GM10266 (cell line): ENCODE results near the gene SSR1.
"Not testable (repeated sequence)": the region's sequence is repeated elsewhere in the genome, so short reads cannot be mapped to it uniquely, and the experiment has no call there.

ENCODE experiments used
- DNase-seq: peaks from one replicate; pipeline ENCODE4 v3.0.0; 2012; ENCODE audit errors: extremely low spot score
- CTCF ChIP-seq: IDR thresholded peaks from 2 replicates; pipeline ENCODE4 v1.5.1; 2012; ENCODE audit warnings: mild to moderate bottlenecking, low read depth; ENCODE audit not compliant: control insufficient read depth, insufficient read depth; ENCODE audit errors: missing control alignments

Gene SSR1

GRCh38 chr6:7325750-7326149 lies 12.8 kb upstream of the SSR1 start:
- DNase-seq: no peak
- no peak for TF ChIP-seq CTCF

- DNase-seq: no peak
- TF ChIP-seq CTCF: no peak
These were observed 11.5 kb upstream of the SSR1 start for GRCh38 chr6:7324520-7324919.

DNA sequence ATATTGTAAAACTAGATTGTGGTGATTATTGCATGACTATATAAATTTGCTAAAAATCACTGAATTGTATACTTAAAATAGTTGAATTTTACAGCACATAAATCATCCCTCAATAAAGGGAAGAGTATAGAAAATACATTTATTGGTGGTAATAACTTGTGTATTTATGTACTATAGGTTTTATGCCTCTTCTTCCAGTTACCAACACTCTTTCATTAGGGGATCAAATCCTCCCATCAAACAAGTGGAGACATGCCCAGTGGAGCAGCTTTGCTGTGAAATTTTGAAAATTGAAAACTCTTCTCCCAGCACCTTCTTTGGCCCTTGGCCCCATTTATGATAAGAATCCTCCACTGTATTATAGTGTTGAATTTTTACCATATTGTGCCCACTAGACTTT lies 10.1 kb upstream of the SSR1 start:
- no peak for TF ChIP-seq CTCF
- DNase-seq: no peak

- DNase-seq: not testable (repeated sequence)
These were observed 8.9 kb upstream of the SSR1 start for GRCh38 chr6:7321866-7322265.

DNA sequence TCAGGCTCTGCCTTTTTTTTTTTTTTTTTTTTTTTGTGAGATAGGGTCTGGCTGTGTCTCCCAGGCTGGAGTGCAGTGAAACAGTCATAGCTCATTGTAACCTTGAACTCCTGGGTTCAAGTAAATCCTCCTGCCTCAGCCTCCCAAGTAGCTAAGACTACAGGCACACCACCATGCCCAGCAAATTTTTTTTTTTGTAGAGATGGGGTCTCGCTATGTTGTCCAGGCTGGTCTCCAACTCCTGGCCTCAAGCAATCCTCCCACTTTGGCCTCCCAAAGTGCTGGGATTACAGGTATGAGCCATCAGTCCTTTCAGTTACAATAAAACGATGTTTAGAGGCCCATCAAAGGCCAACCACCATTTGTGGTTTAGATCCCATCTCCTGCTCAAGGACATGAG lies 6.4 kb upstream of the SSR1 start:
- DNase-seq: not testable (repeated sequence)

DNA sequence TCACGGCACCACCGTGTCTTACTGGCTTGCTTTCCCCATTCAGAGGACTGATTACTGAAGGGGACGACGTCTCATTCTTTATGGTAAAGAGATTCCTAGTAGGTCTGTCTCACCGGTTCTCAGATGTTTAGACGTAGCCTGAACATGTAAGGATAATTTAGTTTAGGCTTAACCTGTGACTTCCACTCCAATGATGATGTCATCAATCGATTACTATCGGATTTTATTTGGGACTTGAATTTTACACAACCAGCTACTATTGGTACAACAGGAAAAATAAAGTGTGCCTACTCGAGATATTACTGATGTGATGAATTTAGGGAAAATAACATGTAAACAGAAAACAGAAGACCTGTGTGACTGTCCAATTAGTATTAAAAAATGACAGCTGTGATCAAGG lies 4.5 kb upstream of the SSR1 start:
- no peak for TF ChIP-seq CTCF
- no peak for DNase-seq

GRCh38 chr6:7316658-7317533 lies 3.9 kb upstream of the SSR1 start:
- no peak for TF ChIP-seq CTCF
- DNase-seq: no peak

DNA sequence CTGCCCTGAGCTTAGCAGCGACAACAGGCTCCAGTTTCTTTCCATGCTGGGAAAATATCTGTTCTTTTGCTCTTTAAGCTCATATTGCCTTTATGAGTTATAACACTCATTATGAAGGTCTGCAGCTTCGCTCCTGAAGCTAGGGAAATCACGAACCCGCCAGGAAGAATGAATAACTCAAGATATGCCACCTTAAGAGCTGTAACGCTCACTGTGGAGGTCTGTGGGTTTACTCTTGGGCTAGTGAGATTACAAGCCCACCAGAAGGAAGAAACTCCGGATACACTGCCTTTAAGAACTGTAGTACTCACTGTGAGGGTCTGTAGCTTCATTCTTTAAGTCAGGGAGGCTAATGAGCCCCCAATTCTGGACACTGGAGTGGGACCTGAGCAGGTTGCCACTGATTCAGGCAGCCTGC lies 3.0 kb upstream of the SSR1 start:
- no peak for DNase-seq
- TF ChIP-seq CTCF: no peak

GRCh38 chr6:7315087-7315947 lies 2.3 kb upstream of the SSR1 start:
- not testable (repeated sequence) for DNase-seq
